ENCODE results near the gene STH.

STH gene

GRCh38 chr17:45995627-45996270 lies 3.3 kb upstream of the STH start:
- no peak for DNase-seq (ENCODE audit: low read depth)
- TF ChIP-seq, protein P1, sequence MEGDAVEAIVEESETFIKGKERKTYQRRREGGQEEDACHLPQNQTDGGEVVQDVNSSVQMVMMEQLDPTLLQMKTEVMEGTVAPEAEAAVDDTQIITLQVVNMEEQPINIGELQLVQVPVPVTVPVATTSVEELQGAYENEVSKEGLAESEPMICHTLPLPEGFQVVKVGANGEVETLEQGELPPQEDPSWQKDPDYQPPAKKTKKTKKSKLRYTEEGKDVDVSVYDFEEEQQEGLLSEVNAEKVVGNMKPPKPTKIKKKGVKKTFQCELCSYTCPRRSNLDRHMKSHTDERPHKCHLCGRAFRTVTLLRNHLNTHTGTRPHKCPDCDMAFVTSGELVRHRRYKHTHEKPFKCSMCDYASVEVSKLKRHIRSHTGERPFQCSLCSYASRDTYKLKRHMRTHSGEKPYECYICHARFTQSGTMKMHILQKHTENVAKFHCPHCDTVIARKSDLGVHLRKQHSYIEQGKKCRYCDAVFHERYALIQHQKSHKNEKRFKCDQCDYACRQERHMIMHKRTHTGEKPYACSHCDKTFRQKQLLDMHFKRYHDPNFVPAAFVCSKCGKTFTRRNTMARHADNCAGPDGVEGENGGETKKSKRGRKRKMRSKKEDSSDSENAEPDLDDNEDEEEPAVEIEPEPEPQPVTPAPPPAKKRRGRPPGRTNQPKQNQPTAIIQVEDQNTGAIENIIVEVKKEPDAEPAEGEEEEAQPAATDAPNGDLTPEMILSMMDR (IDR thresholded peaks at IDR 0.05; ENCODE audit: insufficient read depth, low read depth, low read length, missing control alignments) = no peak
- H3K4me3 ChIP-seq (ENCODE audit: low read length) = no peak overlapping the region

GRCh38 chr17:45996282-45996937 lies 2.6 kb upstream of the STH start:
- TF ChIP-seq, protein P1 (IDR thresholded peaks at IDR 0.05; ENCODE audit: insufficient read depth, low read depth, low read length, missing control alignments) = no peak
- DNase-seq (ENCODE audit: low read depth) = no peak
- no peak overlapping the region for H3K4me3 ChIP-seq (ENCODE audit: low read length)

DNA sequence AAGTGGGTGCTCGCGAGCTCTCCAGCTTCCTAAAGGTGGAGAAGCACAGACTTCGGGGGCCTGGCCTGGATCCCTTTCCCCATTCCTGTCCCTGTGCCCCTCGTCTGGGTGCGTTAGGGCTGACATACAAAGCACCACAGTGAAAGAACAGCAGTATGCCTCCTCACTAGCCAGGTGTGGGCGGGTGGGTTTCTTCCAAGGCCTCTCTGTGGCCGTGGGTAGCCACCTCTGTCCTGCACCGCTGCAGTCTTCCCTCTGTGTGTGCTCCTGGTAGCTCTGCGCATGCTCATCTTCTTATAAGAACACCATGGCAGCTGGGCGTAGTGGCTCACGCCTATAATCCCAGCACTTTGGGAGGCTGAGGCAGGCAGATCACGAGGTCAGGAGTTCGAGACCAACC lies 1.9 kb upstream of the STH start:
- no peak for DNase-seq (ENCODE audit: low read depth)
- TF ChIP-seq, protein P1 (IDR thresholded peaks at IDR 0.05; ENCODE audit: insufficient read depth, low read depth, low read length, missing control alignments) = no peak
- H3K4me3 ChIP-seq (ENCODE audit: low read length) = no peak overlapping the region

DNA sequence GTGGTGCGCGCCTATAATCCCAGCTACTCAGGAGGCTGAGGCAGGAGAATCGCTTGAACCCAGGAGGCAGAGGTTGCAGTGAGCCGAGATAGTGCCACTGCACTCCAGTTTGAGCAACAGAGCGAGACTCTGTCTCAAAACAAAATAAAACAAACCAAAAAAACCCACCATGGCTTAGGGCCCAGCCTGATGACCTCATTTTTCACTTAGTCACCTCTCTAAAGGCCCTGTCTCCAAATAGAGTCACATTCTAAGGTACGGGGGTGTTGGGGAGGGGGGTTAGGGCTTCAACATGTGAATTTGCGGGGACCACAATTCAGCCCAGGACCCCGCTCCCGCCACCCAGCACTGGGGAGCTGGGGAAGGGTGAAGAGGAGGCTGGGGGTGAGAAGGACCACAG lies 1.4 kb upstream of the STH start:
- no peak for DNase-seq (ENCODE audit: low read depth)
- H3K4me3 ChIP-seq (ENCODE audit: low read length) = no peak overlapping the region
- TF ChIP-seq, protein P1 (IDR thresholded peaks at IDR 0.05; ENCODE audit: insufficient read depth, low read depth, low read length, missing control alignments) = no peak

DNA sequence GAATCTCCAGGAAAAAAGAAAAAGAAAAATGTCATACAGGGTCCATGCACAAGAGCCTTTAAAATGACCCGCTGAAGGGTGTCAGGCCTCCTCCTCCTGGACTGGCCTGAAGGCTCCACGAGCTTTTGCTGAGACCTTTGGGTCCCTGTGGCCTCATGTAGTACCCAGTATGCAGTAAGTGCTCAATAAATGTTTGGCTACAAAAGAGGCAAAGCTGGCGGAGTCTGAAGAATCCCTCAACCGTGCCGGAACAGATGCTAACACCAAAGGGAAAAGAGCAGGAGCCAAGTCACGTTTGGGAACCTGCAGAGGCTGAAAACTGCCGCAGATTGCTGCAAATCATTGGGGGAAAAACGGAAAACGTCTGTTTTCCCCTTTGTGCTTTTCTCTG lies 845 bp downstream of the STH start:
- H3K4me3 ChIP-seq (ENCODE audit: low read length) = no peak overlapping the region
- TF ChIP-seq, protein P1 (IDR thresholded peaks at IDR 0.05; ENCODE audit: insufficient read depth, low read depth, low read length, missing control alignments) = no peak
- DNase-seq (ENCODE audit: low read depth) = no peak

DNA sequence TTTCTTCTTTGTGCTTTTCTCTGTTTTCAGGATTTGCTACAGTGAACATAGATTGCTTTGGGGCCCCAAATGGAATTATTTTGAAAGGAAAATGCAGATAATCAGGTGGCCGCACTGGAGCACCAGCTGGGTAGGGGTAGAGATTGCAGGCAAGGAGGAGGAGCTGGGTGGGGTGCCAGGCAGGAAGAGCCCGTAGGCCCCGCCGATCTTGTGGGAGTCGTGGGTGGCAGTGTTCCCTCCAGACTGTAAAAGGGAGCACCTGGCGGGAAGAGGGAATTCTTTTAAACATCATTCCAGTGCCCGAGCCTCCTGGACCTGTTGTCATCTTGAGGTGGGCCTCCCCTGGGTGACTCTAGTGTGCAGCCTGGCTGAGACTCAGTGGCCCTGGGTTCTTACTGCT lies 1.2 kb downstream of the STH start:
- TF ChIP-seq, protein P1 (IDR thresholded peaks at IDR 0.05; ENCODE audit: insufficient read depth, low read depth, low read length, missing control alignments) = no peak
- DNase-seq (ENCODE audit: low read depth) = no peak
- H3K4me3 ChIP-seq (ENCODE audit: low read length) = no peak overlapping the region

DNA sequence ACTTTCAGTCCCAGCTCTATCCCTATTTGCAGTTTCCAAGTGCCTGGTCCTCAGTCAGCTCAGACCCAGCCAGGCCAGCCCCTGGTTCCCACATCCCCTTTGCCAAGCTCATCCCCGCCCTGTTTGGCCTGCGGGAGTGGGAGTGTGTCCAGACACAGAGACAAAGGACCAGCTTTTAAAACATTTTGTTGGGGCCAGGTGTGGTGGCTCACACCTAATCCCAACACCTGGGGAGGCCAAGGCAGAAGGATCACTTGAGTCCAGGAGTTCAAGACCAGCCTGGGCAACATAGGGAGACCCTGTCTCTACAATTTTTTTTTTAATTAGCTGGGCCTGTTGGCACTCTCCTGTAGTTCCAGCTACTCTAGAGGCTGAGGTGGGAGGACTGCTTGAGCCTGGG lies 1.7 kb downstream of the STH start:
- DNase-seq (ENCODE audit: low read depth) = no peak
- TF ChIP-seq, protein P1 (IDR thresholded peaks at IDR 0.05; ENCODE audit: insufficient read depth, low read depth, low read length, missing control alignments) = no peak
- no peak overlapping the region for H3K4me3 ChIP-seq (ENCODE audit: low read length)

Measured in epithelial cell of esophagus (primary cell).